Stimulated activated naive CD8-positive, alpha-beta T cell treated with anti-CD3 and anti-CD28 coated beads, Interleukin-15, amount 100 ng/mL, for 72 hours (primary cell): ENCODE measurements around the gene TBXAS1.
A peak's percentile ranks its signal among the peaks of the same experiment; 100 is the strongest.

Source experiments
- ATAC-seq: fragments of 150-1000 bp; cut with Tn5 transposase; 2 replicates; pipeline ENCODE4 v1.10.0; 2021; ENCODE audit warnings: mild to moderate bottlenecking, moderate library complexity
- DNase-seq, 2 donors: peaks; one replicate each; pipeline ENCODE4 v3.0.0; 2021 to 2022
- H3K27ac Mint-ChIP-seq, 2 donors: one replicate each; pipeline ENCODE4 v1.8.0; 2022; ENCODE audit warnings: mild to moderate bottlenecking in 2 of 2, mixed read lengths in 2 of 2, moderate library complexity in 2 of 2
- H3K27me3 Mint-ChIP-seq: one replicate; pipeline ENCODE4 v1.8.0; 2022; ENCODE audit warnings: mixed read lengths
- H3K4me1 Mint-ChIP-seq: one replicate; pipeline ENCODE4 v1.8.0; 2022; ENCODE audit warnings: mild to moderate bottlenecking, mixed read lengths
- H3K4me3 Mint-ChIP-seq, 2 donors: one replicate each; pipeline ENCODE4 v1.8.0; 2022; ENCODE audit warnings: mild to moderate bottlenecking in 2 of 2, mixed read lengths in 2 of 2, moderate library complexity in 1 of 2
- H3K9me3 Mint-ChIP-seq, 2 donors: one replicate each; pipeline ENCODE4 v1.8.0; 2022; ENCODE audit warnings: mixed read lengths in 2 of 2

Gene TBXAS1

DNA sequence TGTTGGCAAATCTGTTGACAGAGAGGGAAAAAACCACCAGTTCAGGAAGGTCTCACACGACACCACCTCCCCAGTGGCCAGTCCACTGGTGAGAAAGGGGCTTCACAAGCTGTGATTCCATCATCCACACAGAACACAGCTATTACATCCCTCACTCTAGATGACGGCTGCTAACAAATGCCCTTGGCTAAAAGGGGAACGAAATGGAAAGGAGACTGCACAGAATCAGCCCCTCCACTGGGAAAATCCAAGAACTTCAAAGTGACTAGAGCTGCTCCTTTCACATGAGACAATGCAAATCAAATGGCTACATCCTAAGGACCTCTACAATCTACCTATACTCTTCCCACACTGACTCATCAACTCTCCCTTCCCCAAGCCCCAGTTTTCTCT is 228.1 kb downstream of the TBXAS1 start:
- H3K4me3 Mint-ChIP-seq: no peak overlapping the region
- no peak overlapping the region for H3K27ac Mint-ChIP-seq
- no peaks in the 10 kb centered on the region for H3K27me3 Mint-ChIP-seq

DNA sequence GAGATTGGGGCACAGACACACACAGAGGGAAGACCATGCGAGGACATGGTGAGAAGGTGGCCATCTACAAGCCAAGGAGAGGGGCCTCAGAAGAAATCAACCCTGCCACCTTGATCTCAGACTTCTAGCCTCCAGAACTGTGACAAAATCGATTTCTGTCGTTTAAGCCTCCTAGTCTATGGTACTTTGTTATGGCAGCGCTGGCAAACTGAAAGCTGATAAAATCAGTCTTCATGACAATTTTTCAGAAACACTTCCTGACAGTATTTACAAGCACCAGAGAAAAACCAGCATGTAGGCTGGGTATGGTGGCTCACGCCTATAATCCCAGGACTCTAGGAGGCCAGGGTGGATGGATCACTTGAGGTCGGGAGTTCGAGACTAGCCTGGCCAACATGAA is 229.5 kb downstream of the TBXAS1 start:
- Mint-ChIP-seq H3K27ac (no peak overlapping the region), H3K4me1 (peaks cover 81% of the 10 kb centered on the region), H3K4me3 (no peak overlapping the region), H3K27me3 (no peaks in the 10 kb centered on the region), H3K9me3 (no peaks in the 10 kb centered on the region)
- DNase-seq (no peak), ATAC-seq (no peak)

More for the DNA sequence above, 228.1 kb downstream of the TBXAS1 start:
- Mint-ChIP-seq H3K4me1 (peaks cover 83% of the 10 kb centered on the region), H3K9me3 (no peaks in the 10 kb centered on the region)
- no peak for ATAC-seq
- DNase-seq: no peak

DNA sequence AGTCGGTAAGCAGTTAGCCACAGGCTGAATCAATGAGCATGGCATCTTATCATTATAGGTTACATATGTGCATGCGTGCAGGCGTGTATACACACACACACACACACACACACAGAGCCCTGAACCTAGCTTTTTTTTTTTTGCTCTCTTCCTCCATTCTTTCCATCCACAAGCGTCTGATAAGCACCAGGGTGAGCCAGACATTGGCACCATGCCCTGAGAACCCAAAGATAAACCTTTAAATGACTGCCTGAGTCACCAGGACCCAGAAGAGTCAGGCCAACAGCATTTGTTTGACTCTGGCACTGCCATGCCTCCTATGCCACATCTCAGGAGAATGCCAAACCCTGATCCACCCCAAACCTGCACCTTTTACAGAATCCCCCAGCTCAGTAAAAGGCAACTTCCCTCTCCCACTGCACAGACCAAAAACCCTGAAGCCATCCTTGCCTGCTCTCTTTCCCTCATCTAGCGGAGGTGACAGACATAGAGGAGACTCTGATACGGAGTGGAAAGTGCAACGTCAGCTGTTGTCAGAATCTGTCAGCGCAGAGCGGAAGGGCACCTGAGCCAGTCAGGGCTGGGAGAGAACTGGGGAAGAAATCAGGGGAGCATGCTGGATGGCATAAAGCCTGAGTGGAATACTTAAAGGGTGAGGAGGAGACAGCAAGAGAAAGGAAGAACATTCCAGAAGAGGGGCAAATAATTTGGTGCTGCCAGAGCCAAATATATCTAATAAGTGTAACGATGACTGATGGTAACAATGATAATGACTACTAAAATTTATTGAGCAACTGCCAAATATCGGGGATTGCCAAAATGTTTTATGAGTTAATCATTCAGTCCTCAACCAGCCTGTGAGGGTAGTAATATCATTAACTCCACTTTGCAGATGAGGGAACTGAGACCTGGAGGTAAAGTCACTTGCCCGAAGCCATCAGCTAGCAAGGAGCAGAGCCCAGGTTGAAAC is 230.5 kb downstream of the TBXAS1 start:
- H3K27me3 Mint-ChIP-seq: no peaks in the 10 kb centered on the region
- no peak for ATAC-seq
- H3K4me3 Mint-ChIP-seq: peak overlapping the region; percentile 19 to 94
- no peaks in the 10 kb centered on the region for H3K9me3 Mint-ChIP-seq
- peaks cover 77% of the 10 kb centered on the region for H3K4me1 Mint-ChIP-seq
- no peak overlapping the region for H3K27ac Mint-ChIP-seq
- no peak for DNase-seq

DNA sequence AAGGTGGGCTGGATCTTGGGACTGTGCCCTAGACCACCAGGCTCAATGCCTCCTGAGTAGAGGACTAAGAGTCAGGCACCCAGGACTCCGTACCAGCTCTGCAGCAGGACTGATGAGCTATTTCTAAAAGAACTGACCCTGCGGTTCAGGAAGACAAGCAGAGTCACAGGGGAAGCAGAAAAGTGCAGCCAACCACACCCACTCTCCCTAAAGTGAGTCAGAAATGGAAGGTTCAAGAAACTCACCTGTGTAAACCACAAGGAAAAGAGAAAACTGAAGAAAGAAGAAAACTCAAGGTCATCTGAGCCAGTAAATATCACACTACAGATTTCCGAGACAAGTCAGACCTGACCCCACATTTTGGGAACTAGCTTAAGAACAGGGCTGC is 231.2 kb downstream of the TBXAS1 start:
- ATAC-seq (no peak), DNase-seq (no peak)
- Mint-ChIP-seq H3K27me3 (no peaks in the 10 kb centered on the region), H3K4me3 (peak overlapping the region; percentile 56 to 94), H3K27ac (peak overlapping the region in 1 of 2 donors; percentile 70), H3K4me1 (peaks cover 72% of the 10 kb centered on the region), H3K9me3 (no peaks in the 10 kb centered on the region)

DNA sequence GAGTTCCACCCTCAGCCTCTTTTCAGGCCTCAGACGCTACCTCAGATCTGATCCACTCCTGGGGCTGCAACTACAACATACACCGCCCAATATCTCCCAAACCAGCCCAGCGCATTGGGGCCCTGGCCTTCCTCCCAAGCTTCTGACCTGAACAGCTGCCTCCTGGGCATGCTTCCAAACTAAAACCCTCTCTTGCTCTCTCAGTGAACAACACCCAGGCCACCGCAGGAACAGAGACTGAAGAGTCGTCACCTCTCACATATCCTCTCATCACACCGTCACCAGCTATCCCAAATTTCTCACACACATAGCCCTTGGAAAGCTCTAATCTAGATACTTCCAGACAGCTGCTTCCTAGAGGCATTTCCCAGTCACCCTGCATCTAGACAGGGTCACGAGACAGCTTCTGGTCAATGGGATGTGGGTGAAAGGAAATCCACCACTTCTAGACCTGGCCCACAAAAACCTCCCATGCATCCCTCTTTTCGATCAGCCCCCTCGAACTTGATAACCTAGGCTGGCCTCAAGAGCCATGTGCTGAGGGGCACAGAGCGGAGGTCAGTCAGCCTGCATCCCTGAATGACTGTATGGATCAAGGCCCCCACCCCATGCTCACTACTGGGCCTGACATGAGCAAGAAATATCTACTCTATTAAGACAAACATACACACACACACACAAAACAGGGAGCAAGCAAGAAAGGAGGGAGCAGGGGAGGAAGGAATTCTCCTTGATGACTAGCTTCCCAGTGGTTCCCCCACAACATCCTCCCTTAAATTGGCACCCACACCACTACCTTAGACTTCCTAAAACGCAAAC is 231.9 kb downstream of the TBXAS1 start:
- Mint-ChIP-seq H3K9me3 (peaks cover 5 to 6% of the 10 kb centered on the region in 2 donors), H3K27me3 (no peaks in the 10 kb centered on the region), H3K27ac (no peak overlapping the region), H3K4me3 (peak overlapping the region; percentile 93 to 94), H3K4me1 (peaks cover 66% of the 10 kb centered on the region)
- ATAC-seq: no peak
- no peak for DNase-seq

DNA sequence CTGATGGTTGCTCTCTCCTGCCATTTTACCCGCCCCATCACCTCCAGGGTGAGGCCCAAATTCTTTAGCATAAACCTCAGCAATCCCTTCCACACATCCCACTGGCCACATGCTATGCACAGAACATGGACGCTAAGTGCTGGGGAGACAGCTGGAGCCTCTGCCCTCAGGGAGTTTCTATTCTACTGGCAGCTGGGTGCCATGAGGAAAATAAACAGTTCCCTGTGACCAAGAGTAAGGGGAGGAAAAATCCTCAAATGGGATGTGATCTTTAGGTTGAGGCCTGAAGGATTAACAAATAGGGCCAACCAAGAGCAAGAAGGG is 232.5 kb downstream of the TBXAS1 start:
- DNase-seq (no peak), ATAC-seq (no peak)
- no peak overlapping the region for H3K27ac Mint-ChIP-seq
- peak overlapping the region; percentile 93 to 94 for H3K4me3 Mint-ChIP-seq
- H3K4me1 Mint-ChIP-seq: peaks cover 62% of the 10 kb centered on the region
- peaks cover 7 to 12% of the 10 kb centered on the region in 2 donors for H3K9me3 Mint-ChIP-seq
- no peaks in the 10 kb centered on the region for H3K27me3 Mint-ChIP-seq

DNA sequence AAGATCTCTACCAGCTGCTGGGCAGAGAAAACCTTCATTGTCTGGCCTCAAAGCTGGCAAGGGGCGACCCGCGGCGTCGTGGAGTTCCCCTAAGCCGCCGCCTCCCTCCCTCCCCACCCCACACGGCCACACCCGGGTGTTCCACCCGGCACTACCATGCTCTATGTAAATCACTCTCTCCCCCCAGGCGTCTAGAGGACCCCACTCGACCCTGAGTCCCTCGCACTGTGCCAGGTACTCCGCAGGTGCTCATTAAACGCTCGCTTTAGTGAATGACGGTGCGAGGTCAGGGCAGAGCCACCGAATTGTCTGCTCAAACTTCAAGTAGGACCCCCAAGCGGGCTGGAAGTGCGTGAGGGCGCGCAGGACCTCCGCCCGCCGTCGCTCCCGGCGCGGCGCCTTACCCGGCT is 233.1 kb downstream of the TBXAS1 start:
- peak in 1 of 2 donors; percentile 47 for DNase-seq
- ATAC-seq: peak; percentile 72

DNA sequence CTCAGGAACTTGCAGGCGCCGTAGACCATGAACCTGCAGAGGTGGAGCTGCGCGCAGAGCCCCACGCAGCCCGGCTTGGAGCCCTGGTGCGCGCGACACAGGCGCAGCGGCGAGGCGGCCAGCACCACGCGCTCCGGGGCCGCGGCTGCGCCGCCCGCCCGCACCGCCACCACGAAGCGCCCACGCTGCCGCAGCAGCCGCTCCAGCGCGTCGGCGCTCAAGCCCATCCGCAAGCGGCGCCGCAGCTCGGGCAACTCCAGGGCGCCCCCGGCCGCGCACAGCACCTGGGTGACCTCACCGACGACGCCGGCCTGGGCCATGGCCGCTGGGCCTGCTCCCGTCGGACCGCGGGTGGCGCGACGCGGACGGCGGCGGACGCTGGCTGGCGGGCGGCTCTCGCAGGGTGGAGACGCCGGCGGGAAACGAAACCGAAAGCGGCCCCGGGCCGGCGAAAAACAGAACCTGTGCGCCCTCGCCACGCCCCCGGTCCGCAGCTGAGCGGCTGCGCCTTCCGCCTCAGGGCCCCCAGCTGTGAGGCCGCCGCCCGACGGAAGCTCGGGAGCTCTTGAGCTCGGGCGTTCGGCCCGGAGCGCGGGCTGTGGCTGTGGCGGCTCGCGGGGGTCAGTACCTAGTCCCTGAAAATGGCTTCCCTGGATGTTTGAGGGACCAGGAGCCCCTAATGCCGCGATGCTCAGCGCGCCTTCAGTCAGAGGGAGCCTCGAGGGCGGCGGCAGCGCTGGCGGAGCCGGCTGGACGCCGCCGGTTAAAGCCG is 233.7 kb downstream of the TBXAS1 start, which contains the start of gene PARP12:
TSS of gene PARP12 (minus strand) at position 424 of the 772 bp plus-strand sequence. CDS start at position 320, 104 bp downstream.
- Mint-ChIP-seq H3K27ac (peak within 1 kb of the TSS; percentile 84 to 96), H3K4me1 (peaks cover 53% of the 10 kb centered on the region), H3K4me3 (peak within 1 kb of the TSS; percentile 93 to 94), H3K27me3 (no peaks in the 10 kb centered on the region), H3K9me3 (peaks cover 17 to 24% of the 10 kb centered on the region in 2 donors)
- ATAC-seq (peak; percentile 89), DNase-seq (peak; percentile 89)

More for the DNA sequence above, 233.1 kb downstream of the TBXAS1 start:
- peak overlapping the region; percentile 71 to 96 for H3K27ac Mint-ChIP-seq
- H3K27me3 Mint-ChIP-seq: no peaks in the 10 kb centered on the region
- peaks cover 12 to 18% of the 10 kb centered on the region in 2 donors for H3K9me3 Mint-ChIP-seq
- peak overlapping the region; percentile 93 to 94 for H3K4me3 Mint-ChIP-seq
- H3K4me1 Mint-ChIP-seq: peaks cover 58% of the 10 kb centered on the region

DNA sequence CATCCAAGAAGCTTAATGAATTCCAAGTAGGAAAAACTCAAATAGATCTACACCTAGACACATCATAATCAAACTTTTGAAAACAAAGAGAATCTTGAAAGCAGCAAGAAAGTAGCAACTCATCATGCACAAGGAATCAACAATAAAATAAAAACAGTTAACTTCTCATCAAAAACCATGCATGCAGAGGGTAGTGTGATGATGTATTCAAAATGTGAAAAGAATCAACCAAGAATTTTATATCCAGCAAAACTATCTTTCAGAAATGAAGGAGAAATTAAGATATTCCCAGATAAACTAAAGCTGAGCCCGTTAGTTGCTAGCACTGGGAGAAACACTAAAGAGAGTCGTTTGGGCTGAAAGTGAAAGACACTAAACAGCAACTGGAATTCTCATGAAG is 238.0 kb downstream of the TBXAS1 start:
- DNase-seq (no peak), ATAC-seq (no peak)
- no peak overlapping the region for H3K27ac Mint-ChIP-seq
- peaks cover 22% of the 10 kb centered on the region for H3K4me1 Mint-ChIP-seq
- no peaks in the 10 kb centered on the region for H3K27me3 Mint-ChIP-seq
- H3K4me3 Mint-ChIP-seq: no peak overlapping the region
- H3K9me3 Mint-ChIP-seq: peaks cover 21 to 38% of the 10 kb centered on the region in 2 donors

DNA sequence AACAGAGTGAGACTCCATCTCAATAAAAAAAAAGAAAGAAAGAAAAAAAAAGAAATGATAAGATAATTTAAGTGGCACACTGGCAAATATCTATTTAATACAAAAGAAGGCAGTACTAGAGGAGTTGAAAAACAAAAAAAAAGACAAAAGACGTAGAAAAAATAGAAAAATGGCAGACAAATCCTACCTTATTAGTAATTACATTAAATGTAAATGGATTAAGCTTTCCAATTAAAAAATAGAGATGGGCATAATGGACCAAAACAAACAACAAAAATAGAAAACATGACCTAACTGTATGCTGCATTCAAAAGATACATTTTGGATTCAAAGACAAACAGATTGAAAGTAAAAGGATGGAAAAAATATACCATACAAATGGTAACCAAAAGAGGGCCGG is 239.0 kb downstream of the TBXAS1 start:
- H3K27me3 Mint-ChIP-seq: no peaks in the 10 kb centered on the region
- DNase-seq (no peak), ATAC-seq (no peak)
- H3K4me3 Mint-ChIP-seq: no peak overlapping the region
- no peak overlapping the region for H3K27ac Mint-ChIP-seq
- peaks cover 21 to 38% of the 10 kb centered on the region in 2 donors for H3K9me3 Mint-ChIP-seq
- peaks cover 21% of the 10 kb centered on the region for H3K4me1 Mint-ChIP-seq

DNA sequence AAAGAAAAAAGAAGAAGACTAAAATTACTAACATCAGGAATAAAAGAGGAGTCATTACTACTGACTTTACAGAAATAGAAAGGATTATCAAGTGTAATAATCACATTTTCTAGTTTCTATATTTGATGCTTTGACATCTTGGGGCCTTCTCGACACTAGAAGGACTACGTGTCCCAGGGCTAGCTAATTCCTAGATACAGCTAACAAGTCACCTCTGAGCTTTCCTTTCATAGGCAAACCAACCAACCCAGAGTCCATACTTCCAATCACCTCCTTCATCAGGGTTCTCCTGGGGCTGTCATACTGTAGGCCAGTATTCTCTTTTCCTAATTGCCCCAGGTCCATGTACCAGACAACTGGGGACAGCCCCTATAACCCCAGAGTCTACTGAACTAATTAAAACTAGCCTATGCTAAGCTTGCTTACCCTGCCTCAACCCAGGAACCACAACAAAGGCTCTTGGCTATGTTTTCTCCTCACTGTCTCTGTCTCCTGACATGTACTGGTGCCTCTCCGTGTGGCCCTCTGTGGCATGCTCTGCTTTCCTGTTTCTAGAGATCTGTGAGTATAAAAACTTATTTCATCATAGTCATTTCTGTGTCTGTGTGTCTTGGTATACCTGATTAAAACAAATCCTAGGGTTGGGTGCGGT is 240.4 kb downstream of the TBXAS1 start:
- H3K27ac Mint-ChIP-seq: no peak overlapping the region

More for the DNA sequence above, 240.4 kb downstream of the TBXAS1 start:
- H3K4me1 Mint-ChIP-seq: peaks cover 10% of the 10 kb centered on the region
- H3K27me3 Mint-ChIP-seq: no peaks in the 10 kb centered on the region
- no peak overlapping the region for H3K4me3 Mint-ChIP-seq
- peaks cover 21 to 38% of the 10 kb centered on the region in 2 donors for H3K9me3 Mint-ChIP-seq
- ATAC-seq: peak; percentile 74
- DNase-seq: no peak
